ENCODE results near the gene PAM16.
"Not testable (repeated sequence)": the region's sequence is repeated elsewhere in the genome, so short reads cannot be mapped to it uniquely, and the experiment has no call there.

PAM16 gene

GRCh38 chr16:4350365-4350786 is 745 bp downstream of the PAM16 start:
- no peak for DNase-seq

GRCh38 chr16:4349332-4349731 is 1.8 kb downstream of the PAM16 start:
- no peak for DNase-seq

GRCh38 chr16:4347765-4348509 is 3.2 kb downstream of the PAM16 start:
- no peak for DNase-seq

GRCh38 chr16:4347010-4347409 is 4.1 kb downstream of the PAM16 start:
- no peak for DNase-seq

GRCh38 chr16:4345836-4346781 is 5.0 kb downstream of the PAM16 start:
- DNase-seq, result no peak

GRCh38 chr16:4344983-4345835 is 5.9 kb downstream of the PAM16 start:
- DNase-seq, result no peak

GRCh38 chr16:4344300-4344982 is 6.7 kb downstream of the PAM16 start:
- DNase-seq, result peak in 1 of 2 experiments; percentile 18

GRCh38 chr16:4342866-4343744 is 8.0 kb downstream of the PAM16 start:
- DNase-seq, result no peak

GRCh38 chr16:4341250-4341649 is 9.9 kb downstream of the PAM16 start:
- no peak for DNase-seq

GRCh38 chr16:4340443-4340842 is 10.7 kb downstream of the PAM16 start:
- no peak for DNase-seq

- DNase-seq, result no peak
Observed at GRCh38 chr16:4339909-4340308, 11.2 kb downstream of the PAM16 start.

- no peak for DNase-seq
Observed at GRCh38 chr16:4339455-4339854, 11.7 kb downstream of the PAM16 start.

- DNase-seq, result no peak
Observed at GRCh38 chr16:4338712-4339299, 12.3 kb downstream of the PAM16 start.

- no peak for DNase-seq
Observed at GRCh38 chr16:4338125-4338582, 13.0 kb downstream of the PAM16 start.

- DNase-seq, result no peak
Observed at GRCh38 chr16:4337540-4338088, 13.5 kb downstream of the PAM16 start.

GRCh38 chr16:4336701-4337539 is 14.2 kb downstream of the PAM16 start:
- no peak for DNase-seq

GRCh38 chr16:4334724-4335495 is 16.2 kb downstream of the PAM16 start:
- no peak for DNase-seq

- not testable (repeated sequence) for DNase-seq
Observed at GRCh38 chr16:4333714-4334113, 17.4 kb downstream of the PAM16 start.

GRCh38 chr16:4333308-4333638 is 17.8 kb downstream of the PAM16 start:
- no peak for DNase-seq

Data from NCI-H446 (cell line).